Cardiac ventricle fibroblast (primary cell): ENCODE measurements around the gene PCNA. TPM values are rescaled to one million over a fixed set of nuclear protein-coding genes. Genes with fewer than 3 reads are reported as not detected.

Experiments used
- total RNA-seq: library from RNA; depleted of rRNA; stranded (reverse); fragments of >200 nt; gene quantifications from 2 replicates; pipeline ENCODE4 v1.2.3, GENCODE V29; 2015

The PCNA gene
- total RNA-seq, result 52.1 and 56.4 TPM in 2 replicates

DNA sequence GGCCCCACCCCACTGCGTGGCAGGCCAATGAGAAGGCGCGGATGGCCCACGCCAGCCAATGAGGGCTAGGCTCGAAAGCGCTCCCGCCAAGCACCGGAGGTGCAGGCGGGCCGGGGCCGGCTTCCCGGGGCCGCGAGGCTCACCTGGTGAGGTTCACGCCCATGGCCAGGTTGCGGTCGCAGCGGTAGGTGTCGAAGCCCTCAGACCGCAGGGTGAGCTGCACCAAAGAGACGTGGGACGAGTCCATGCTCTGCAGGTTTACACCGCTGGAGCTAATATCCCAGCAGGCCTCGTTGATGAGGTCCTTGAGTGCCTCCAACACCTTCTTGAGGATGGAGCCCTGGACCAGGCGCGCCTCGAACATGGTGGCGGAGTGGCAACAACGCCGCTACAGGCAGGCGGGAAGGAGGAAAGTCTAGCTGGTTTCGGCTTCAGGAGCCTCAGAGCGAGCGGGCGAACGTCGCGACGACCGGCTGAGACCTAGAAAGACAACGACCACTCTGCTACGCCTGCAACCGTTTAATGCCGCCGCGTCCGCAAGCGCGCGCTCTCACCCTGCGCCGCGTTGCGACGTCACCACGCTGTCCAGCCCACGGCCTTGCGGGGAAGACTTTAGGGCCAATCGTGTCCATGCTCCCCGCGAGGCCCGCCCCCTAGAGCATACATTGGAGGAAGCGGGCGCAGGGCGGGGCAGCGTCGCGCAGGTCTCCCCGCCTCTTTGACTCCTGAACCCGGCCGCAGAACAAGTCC lies at the start of gene PCNA:
PCNA (minus strand) TSS at position 524 of the 750 bp plus-strand sequence; CDS start at position 364, 160 bp downstream.

GRCh38 chr20:5126512-5127203 lies 6.9 kb upstream of the PCNA start, which contains the start of gene CDS2:
CDS2 (plus strand) TSS chr20:5127008; CDS start chr20:5127093, 85 bp downstream.

Other genes starting within 250 kb of the PCNA start
- 12.4 and 12.5 TPM in 2 replicates for gene SLC23A2, start 118.4 kb downstream of the PCNA start, total RNA-seq
- 141 and 146 TPM in 2 replicates for gene TMEM230, start 6.9 kb downstream of the PCNA start, total RNA-seq
- gene CDS2, start 7.0 kb upstream of the PCNA start, total RNA-seq, result 9.3 and 10.7 TPM in 2 replicates
- gene PROKR2, start 197.0 kb upstream of the PCNA start, total RNA-seq, result not detected in 2 replicates